MCF 10A (cell line): ENCODE measurements around the gene COPS2. TPM values are rescaled to one million over a fixed set of nuclear protein-coding genes. Genes with fewer than 3 reads are reported as not detected.

ENCODE experiments used
- BruUV-seq: library from RNA; stranded (reverse); fragments of 400-500 nt; replicated peaks from 2 replicates; lab custom pipeline; 2021; lab: Mats Ljungman, UMichigan
- CTCF ChIA-PET: fragments of 300-600 bp; sonication (Branson Sonifier 250); formaldehyde crosslinking; extraction: SDS; loops from one replicate; lab custom pipeline; 2021; ENCODE audit warnings: antibody characterized with exemption, inconsistent platforms; lab: Yijun Ruan, JAX
- POLR2A ChIA-PET: fragments of 300-600, 350-650 bp; sonication (Branson Sonifier 250); formaldehyde crosslinking; extraction: SDS; loops from one replicate; lab custom pipeline; 2020; ENCODE audit warnings: antibody characterized with exemption, inconsistent platforms; lab: Yijun Ruan, JAX
- DNase-seq: peaks from one replicate; pipeline ENCODE4 v3.0.0-alpha.2; 2018; ENCODE audit not compliant: unreplicated experiment
- H3K27ac Mint-ChIP-seq: one replicate; pipeline ENCODE4 v1.8.0; 2022; ENCODE audit warnings: mild to moderate bottlenecking, low read depth, mixed read lengths; ENCODE audit not compliant: unreplicated experiment
- H3K27me3 Mint-ChIP-seq: one replicate; pipeline ENCODE4 v1.8.0; 2022; ENCODE audit warnings: mixed read lengths; ENCODE audit not compliant: insufficient read depth, unreplicated experiment
- H3K36me3 Mint-ChIP-seq: one replicate; pipeline ENCODE4 v1.8.0; 2022; ENCODE audit warnings: mild to moderate bottlenecking, moderate library complexity, mixed read lengths; ENCODE audit not compliant: insufficient read depth, unreplicated experiment
- H3K4me1 Mint-ChIP-seq: one replicate; pipeline ENCODE4 v1.8.0; 2022; ENCODE audit warnings: mixed read lengths; ENCODE audit not compliant: insufficient read depth, unreplicated experiment
- H3K4me3 Mint-ChIP-seq: one replicate; pipeline ENCODE4 v1.8.0; 2022; ENCODE audit warnings: mild to moderate bottlenecking, moderate library complexity, mixed read lengths; ENCODE audit not compliant: unreplicated experiment
- H3K9me3 Mint-ChIP-seq: one replicate; pipeline ENCODE4 v1.8.0; 2022; ENCODE audit warnings: mixed read lengths; ENCODE audit not compliant: unreplicated experiment
- intact Hi-C: fragments of 100-400 bp; cut with micrococcal nuclease; formaldehyde crosslinking; loops from 2 replicates; pipeline ENCODE4 v1.14.1; 2022
- total RNA-seq: library from RNA; stranded (reverse); gene quantifications from 2 replicates; pipeline ENCODE4 v1.2.3, GENCODE V29; 2022
- TF ChIP-seq, protein P1 (sequence below): fragments of 200-600 bp; IDR thresholded peaks from one replicate; pipeline ENCODE4 v1.8.0; 2022; ENCODE audit warnings: antibody characterized with exemption, mild to moderate bottlenecking; ENCODE audit not compliant: unreplicated experiment

Gene COPS2
- total RNA-seq, 1 experiment from 2014 or later: 123 TPM

DNA sequence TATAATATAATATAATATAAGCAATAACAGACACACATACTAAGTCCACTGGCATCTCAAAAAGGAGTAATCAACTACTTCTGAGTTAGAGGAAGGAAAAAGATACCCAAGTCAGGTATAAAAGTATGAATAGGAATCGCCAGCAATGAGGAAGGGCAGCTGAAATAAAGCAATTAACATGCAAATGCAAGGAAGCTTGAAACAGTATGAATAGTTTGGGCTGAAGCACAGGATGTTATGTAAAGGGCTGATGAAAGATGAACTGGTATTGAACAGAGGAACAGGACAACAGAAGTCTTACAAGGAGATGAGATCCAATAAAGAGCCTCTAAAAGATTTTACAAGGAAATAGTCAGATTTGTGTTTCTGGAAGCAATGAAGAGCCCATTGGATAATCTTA lies 7.1 kb downstream of the COPS2 start:
- ChIA-PET CTCF (interaction anchor here (0.6 to 3.4 kb wide), 3 partner anchors 10 to 976 kb away, joined by 3 to 20 read pairs (median 4); no protein-coding TSS in a partner anchor), POLR2A (interaction anchor here (0.6 to 4.8 kb wide), 3 partner anchors 7 to 958 kb away, joined by 3 to 46 read pairs (median 5); partner anchors contain the start of gene COPS2)
- BruUV-seq: no TSS peak
- intact Hi-C loops: loop anchor here (5.0 kb wide), 1 partner anchor 181 kb away; no protein-coding TSS in a partner anchor
- H3K9me3 Mint-ChIP-seq: no peaks in the 10 kb centered on the region
- H3K4me1 Mint-ChIP-seq: peaks cover 34% of the 10 kb centered on the region
- no peak overlapping the region for H3K27ac Mint-ChIP-seq
- TF ChIP-seq, protein P1, sequence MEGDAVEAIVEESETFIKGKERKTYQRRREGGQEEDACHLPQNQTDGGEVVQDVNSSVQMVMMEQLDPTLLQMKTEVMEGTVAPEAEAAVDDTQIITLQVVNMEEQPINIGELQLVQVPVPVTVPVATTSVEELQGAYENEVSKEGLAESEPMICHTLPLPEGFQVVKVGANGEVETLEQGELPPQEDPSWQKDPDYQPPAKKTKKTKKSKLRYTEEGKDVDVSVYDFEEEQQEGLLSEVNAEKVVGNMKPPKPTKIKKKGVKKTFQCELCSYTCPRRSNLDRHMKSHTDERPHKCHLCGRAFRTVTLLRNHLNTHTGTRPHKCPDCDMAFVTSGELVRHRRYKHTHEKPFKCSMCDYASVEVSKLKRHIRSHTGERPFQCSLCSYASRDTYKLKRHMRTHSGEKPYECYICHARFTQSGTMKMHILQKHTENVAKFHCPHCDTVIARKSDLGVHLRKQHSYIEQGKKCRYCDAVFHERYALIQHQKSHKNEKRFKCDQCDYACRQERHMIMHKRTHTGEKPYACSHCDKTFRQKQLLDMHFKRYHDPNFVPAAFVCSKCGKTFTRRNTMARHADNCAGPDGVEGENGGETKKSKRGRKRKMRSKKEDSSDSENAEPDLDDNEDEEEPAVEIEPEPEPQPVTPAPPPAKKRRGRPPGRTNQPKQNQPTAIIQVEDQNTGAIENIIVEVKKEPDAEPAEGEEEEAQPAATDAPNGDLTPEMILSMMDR: no peak
- H3K36me3 Mint-ChIP-seq: peaks cover 42% of the 10 kb centered on the region
- DNase-seq: no peak
- H3K27me3 Mint-ChIP-seq: no peaks in the 10 kb centered on the region
- H3K4me3 Mint-ChIP-seq: no peak overlapping the region

DNA sequence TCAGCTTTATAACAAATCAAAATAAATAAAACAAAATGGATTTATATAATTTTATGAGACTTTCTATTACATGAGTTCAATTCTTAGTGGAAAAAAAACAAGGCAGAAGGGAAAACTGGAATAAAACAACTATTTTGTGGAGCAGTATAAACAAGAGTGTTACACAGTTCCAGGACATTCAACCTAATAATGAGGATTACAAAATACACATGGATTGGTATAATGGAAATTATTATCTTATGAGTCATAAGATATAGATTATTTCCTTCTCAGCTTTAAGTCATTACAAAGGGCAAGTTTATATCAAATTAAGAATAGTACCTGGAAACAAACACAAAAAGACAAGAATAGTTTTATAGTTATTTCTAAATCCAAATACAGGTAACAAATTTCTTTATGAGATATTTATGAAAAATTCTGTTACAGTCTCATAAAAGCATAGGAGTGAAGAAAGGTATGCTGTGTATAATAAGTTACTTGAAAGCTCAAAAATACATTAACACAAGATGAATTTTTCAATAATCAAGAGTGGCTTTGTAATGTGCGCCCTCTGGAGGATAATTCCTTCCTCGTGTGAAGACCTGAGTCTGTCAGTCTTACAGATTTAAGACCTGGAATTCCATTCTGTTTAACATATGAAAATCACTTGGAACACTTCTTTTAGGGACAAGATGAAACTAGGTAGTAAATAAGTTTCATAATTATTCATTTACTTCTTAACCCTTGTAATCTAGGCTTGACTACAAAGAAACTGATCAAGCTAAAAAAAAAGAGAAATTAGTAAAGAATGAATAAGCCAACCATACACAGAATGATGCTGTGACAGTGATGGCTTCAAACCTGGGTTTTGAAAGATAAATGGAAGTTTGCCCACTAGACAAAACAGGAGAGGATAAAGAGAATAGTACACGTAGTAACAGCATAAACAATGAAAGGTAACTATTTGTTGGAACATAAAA lies 9.5 kb downstream of the COPS2 start:
- peak; percentile 58 for DNase-seq
- POLR2A ChIA-PET: interaction anchor here (0.7 to 4.8 kb wide), 9 partner anchors 9 to 727 kb away, joined by 3 to 46 read pairs (median 4); partner anchors contain the start of genes COPS2, GALK2 and SECISBP2L
- BruUV-seq: no TSS peak
- Mint-ChIP-seq H3K4me1 (peaks cover 33% of the 10 kb centered on the region), H3K36me3 (peaks cover 59% of the 10 kb centered on the region), H3K4me3 (no peak overlapping the region), H3K27me3 (no peaks in the 10 kb centered on the region), H3K9me3 (no peaks in the 10 kb centered on the region), H3K27ac (no peak overlapping the region)
- TF ChIP-seq, protein P1: peak; percentile 64
- intact Hi-C loops: loop anchor here (2.0 to 5.0 kb wide), 2 partner anchors 179 to 285 kb away; no protein-coding TSS in a partner anchor
- CTCF ChIA-PET: interaction anchor here (0.5 to 7.0 kb wide), 28 partner anchors 8 to 1212 kb away, joined by 3 to 46 read pairs (median 3); partner anchors contain the start of genes COPS2, EID1 and SECISBP2L

DNA sequence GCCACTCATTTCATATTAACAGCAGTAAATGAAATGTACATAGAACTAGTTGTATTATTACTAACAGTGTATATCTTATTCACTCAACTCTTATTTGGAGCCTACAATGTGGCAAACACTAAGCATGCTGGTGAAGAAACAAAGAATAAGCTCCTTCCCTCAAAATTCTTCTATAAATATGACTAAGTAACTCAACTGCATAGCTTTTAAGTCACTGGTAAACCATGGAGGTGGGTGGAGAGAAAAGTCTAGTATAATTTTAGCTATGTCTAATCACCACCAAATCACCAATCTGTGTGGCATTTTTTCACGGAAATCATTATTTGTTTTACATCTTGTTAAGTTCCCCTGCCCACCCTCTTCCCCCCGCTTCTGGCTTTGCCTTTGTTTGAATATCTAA lies 17.5 kb downstream of the COPS2 start:
- Mint-ChIP-seq H3K9me3 (no peaks in the 10 kb centered on the region), H3K4me1 (peaks cover 10% of the 10 kb centered on the region), H3K27ac (no peak overlapping the region), H3K27me3 (no peaks in the 10 kb centered on the region), H3K36me3 (peaks cover 88% of the 10 kb centered on the region), H3K4me3 (no peak overlapping the region)
- BruUV-seq: no TSS peak
- CTCF ChIA-PET: interaction anchor here (0.6 to 3.7 kb wide), 4 partner anchors 9 to 276 kb away, joined by 3 to 20 read pairs (median 4); no protein-coding TSS in a partner anchor
- DNase-seq: no peak
- intact Hi-C loops: no loop called here
- POLR2A ChIA-PET: interaction anchor here (0.9 to 1.6 kb wide), 4 partner anchors 9 to 37 kb away, joined by 3 to 6 read pairs (median 4); partner anchors contain the start of gene COPS2
- TF ChIP-seq, protein P1: no peak
